ENCODE results near the gene PHACTR2.

PHACTR2 gene

GRCh38 chr6:143754204-143754603 lies 76.4 kb downstream of the PHACTR2 start:
- no peak overlapping the region for H3K4me3 ChIP-seq (ENCODE audit: low read length)

GRCh38 chr6:143755301-143755744 lies 77.6 kb downstream of the PHACTR2 start:
- Histone ChIP-seq H3K36me3 (ENCODE audit: insufficient read depth, low read length) (peaks cover 8% of the 10 kb centered on the region), H2AFZ (ENCODE audit: low read depth, low read length) (no peak overlapping the region), H3K9me3 (ENCODE audit: low read length) (no peaks in the 10 kb centered on the region)

More at GRCh38 chr6:143754204-143754603, 76.4 kb downstream of the PHACTR2 start:
- Histone ChIP-seq H2AFZ (ENCODE audit: low read depth, low read length) (no peak overlapping the region), H3K36me3 (ENCODE audit: insufficient read depth, low read length) (peaks cover 8% of the 10 kb centered on the region), H3K9me3 (ENCODE audit: low read length) (no peaks in the 10 kb centered on the region), H3K4me1 (ENCODE audit: insufficient read depth, low read length) (peaks cover 19% of the 10 kb centered on the region), H3K27me3 (ENCODE audit: insufficient read depth, low read length) (no peaks in the 10 kb centered on the region)

DNA sequence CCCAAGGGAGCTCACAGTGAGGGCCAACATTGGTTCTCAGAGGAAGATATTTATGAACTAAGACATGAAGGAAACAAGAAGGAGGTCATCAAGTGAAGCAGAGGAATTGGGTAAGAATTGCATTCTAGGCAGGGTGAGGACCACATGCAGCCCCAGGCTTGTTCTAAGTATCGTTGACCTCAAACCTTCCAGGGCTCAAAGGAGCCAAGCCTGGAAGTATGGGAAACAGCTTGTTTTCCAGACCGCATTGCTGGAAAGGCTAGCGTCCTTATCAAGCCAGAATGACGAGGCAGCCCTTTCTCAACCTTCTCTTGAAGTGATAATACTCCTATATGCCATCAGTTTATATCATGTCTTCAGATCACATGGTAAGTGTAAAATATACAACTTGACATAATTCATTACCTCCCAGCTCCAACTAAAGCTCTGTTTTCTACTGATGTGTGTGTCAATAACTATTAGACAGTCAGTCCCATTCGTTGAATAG lies 79.6 kb downstream of the PHACTR2 start:
- Histone ChIP-seq H3K9me3 (ENCODE audit: low read length) (no peaks in the 10 kb centered on the region), H3K4me1 (ENCODE audit: insufficient read depth, low read length) (no peaks in the 10 kb centered on the region), H3K4me3 (ENCODE audit: low read length) (no peak overlapping the region), H3K27me3 (ENCODE audit: insufficient read depth, low read length) (no peaks in the 10 kb centered on the region), H2AFZ (ENCODE audit: low read depth, low read length) (no peak overlapping the region), H3K36me3 (ENCODE audit: insufficient read depth, low read length) (peaks cover 13% of the 10 kb centered on the region)

More at GRCh38 chr6:143755301-143755744, 77.6 kb downstream of the PHACTR2 start:
- Histone ChIP-seq H3K4me3 (ENCODE audit: low read length) (no peak overlapping the region), H3K4me1 (ENCODE audit: insufficient read depth, low read length) (peaks cover 14% of the 10 kb centered on the region), H3K27me3 (ENCODE audit: insufficient read depth, low read length) (no peaks in the 10 kb centered on the region)

- Histone ChIP-seq H2AFZ (ENCODE audit: low read depth, low read length) (no peak overlapping the region), H3K27me3 (ENCODE audit: insufficient read depth, low read length) (no peaks in the 10 kb centered on the region), H3K4me3 (ENCODE audit: low read length) (no peak overlapping the region), H3K36me3 (ENCODE audit: insufficient read depth, low read length) (peaks cover 13% of the 10 kb centered on the region), H3K4me1 (ENCODE audit: insufficient read depth, low read length) (no peaks in the 10 kb centered on the region), H3K9me3 (ENCODE audit: low read length) (no peaks in the 10 kb centered on the region)
Measured at GRCh38 chr6:143758551-143758950, 80.8 kb downstream of the PHACTR2 start.

DNA sequence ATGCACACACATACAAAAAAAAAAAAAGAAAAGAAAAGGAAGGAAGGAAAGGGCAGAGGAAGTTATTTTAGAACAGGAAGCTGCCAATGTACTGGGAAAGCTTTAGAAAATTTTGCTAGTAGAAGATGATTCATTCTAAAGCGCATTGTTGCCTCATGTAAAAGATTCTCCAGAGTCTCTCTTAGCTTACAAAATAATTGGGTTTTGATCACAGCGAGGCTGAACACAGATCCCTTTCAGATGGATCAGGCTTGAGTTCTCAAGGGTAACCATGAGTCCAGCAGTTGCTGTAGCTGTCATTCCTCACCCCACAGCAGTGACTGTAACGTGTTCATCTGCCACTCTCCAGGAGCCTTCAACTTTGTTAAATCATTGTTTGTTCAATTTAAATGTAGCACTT lies 81.9 kb downstream of the PHACTR2 start:
- H3K9me3 ChIP-seq (ENCODE audit: low read length): no peaks in the 10 kb centered on the region
- H3K4me3 ChIP-seq (ENCODE audit: low read length): no peak overlapping the region
- no peak overlapping the region for H2AFZ ChIP-seq (ENCODE audit: low read depth, low read length)
- H3K36me3 ChIP-seq (ENCODE audit: insufficient read depth, low read length): peaks cover 15% of the 10 kb centered on the region
- no peaks in the 10 kb centered on the region for H3K27me3 ChIP-seq (ENCODE audit: insufficient read depth, low read length)
- no peaks in the 10 kb centered on the region for H3K4me1 ChIP-seq (ENCODE audit: insufficient read depth, low read length)

DNA sequence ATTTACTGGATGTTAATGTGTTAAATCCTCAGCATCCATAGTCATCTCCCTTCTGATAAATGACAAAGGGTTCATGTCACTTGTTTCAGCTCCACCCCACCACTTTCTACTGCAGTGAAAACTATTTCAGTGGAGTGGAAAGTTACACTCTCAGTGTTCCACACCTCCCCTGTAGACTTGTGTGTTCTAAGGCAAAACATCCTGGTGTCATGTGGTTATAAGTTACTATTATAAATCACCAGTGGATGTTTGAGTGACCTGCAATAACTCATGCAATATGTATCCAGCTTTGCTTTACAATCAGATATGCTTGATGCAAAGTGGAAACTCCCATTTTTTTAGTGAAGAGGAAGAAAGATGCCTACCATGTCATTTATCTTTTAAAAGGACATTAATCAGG lies 83.3 kb downstream of the PHACTR2 start:
- no peaks in the 10 kb centered on the region for H3K4me1 ChIP-seq (ENCODE audit: insufficient read depth, low read length)
- peaks cover 22% of the 10 kb centered on the region for H3K36me3 ChIP-seq (ENCODE audit: insufficient read depth, low read length)
- no peaks in the 10 kb centered on the region for H3K27me3 ChIP-seq (ENCODE audit: insufficient read depth, low read length)
- no peak overlapping the region for H3K4me3 ChIP-seq (ENCODE audit: low read length)
- no peak overlapping the region for H2AFZ ChIP-seq (ENCODE audit: low read depth, low read length)
- no peaks in the 10 kb centered on the region for H3K9me3 ChIP-seq (ENCODE audit: low read length)

DNA sequence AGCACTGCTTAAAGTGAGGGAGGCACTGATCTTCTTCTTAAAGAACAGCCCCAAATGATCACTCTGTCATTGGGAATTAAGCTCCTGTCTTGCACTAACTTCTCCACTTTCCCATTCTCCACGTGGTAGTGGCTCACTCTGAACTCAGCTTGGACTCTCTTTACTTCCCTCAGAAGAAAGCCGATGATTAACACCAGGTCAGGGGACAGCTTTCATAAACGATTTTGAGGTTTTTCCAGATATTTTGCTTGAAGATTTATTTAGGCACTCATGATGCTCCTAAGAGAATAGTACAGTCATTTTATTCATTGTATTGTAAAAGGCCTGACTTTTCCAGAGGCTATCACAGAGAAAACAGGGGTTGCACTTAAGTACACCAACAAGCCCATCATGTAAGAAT lies 84.4 kb downstream of the PHACTR2 start:
- Histone ChIP-seq H3K4me3 (ENCODE audit: low read length) (no peak overlapping the region), H3K9me3 (ENCODE audit: low read length) (no peaks in the 10 kb centered on the region), H2AFZ (ENCODE audit: low read depth, low read length) (no peak overlapping the region), H3K36me3 (ENCODE audit: insufficient read depth, low read length) (peaks cover 26% of the 10 kb centered on the region), H3K4me1 (ENCODE audit: insufficient read depth, low read length) (no peaks in the 10 kb centered on the region), H3K27me3 (ENCODE audit: insufficient read depth, low read length) (no peaks in the 10 kb centered on the region)

- H3K27me3 ChIP-seq (ENCODE audit: insufficient read depth, low read length): no peaks in the 10 kb centered on the region
- H3K36me3 ChIP-seq (ENCODE audit: insufficient read depth, low read length): peaks cover 28% of the 10 kb centered on the region
Measured at GRCh38 chr6:143765422-143766184, 87.8 kb downstream of the PHACTR2 start.

DNA sequence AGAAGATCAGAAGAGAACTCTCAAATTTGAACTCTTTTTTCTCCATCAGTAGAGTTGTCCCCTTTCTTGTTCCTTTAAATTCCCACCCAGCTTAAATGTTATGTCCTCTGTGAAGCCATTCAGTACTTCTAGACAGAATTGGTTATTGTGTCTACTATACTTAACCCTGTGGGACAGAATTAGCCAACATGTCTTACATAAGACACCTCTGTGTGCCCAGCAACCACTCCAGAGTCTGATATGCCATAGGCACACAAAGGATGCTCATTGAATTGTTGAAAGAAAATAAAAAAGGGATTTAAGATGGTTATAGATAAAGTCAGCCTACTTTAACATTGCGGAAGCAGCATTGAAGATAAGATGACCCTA lies 88.4 kb downstream of the PHACTR2 start:
- H2AFZ ChIP-seq (ENCODE audit: low read depth, low read length): no peak overlapping the region
- H3K9me3 ChIP-seq (ENCODE audit: low read length): peaks cover 5% of the 10 kb centered on the region
- H3K36me3 ChIP-seq (ENCODE audit: insufficient read depth, low read length): peaks cover 26% of the 10 kb centered on the region
- H3K4me3 ChIP-seq (ENCODE audit: low read length): no peak overlapping the region
- H3K4me1 ChIP-seq (ENCODE audit: insufficient read depth, low read length): no peaks in the 10 kb centered on the region
- no peaks in the 10 kb centered on the region for H3K27me3 ChIP-seq (ENCODE audit: insufficient read depth, low read length)

More at GRCh38 chr6:143765422-143766184, 87.8 kb downstream of the PHACTR2 start:
- Histone ChIP-seq H3K4me3 (ENCODE audit: low read length) (no peak overlapping the region), H3K9me3 (ENCODE audit: low read length) (peaks cover 5% of the 10 kb centered on the region), H2AFZ (ENCODE audit: low read depth, low read length) (no peak overlapping the region), H3K4me1 (ENCODE audit: insufficient read depth, low read length) (no peaks in the 10 kb centered on the region)

DNA sequence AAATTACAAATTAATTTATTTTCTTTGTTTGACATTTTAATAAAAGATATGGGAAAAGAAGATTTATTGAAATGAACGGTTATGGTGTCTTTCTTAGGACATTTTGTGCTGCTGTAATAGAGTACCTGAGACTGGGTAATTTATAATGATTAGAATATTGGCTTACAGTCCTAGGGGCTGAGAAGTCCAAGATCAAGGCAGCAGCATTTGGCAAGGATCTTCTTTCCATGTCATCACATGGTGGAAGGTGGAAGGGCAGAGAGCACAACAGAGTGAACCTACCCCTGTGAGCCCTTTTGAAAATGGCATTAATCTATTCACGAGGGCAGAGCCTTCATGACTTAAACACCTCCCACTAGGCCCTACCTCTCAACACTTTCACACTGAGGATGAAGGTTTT lies 89.7 kb downstream of the PHACTR2 start:
- Histone ChIP-seq H3K4me3 (ENCODE audit: low read length) (no peak overlapping the region), H2AFZ (ENCODE audit: low read depth, low read length) (no peak overlapping the region), H3K27me3 (ENCODE audit: insufficient read depth, low read length) (no peaks in the 10 kb centered on the region), H3K9me3 (ENCODE audit: low read length) (peaks cover 5% of the 10 kb centered on the region), H3K36me3 (ENCODE audit: insufficient read depth, low read length) (peaks cover 29% of the 10 kb centered on the region), H3K4me1 (ENCODE audit: insufficient read depth, low read length) (no peaks in the 10 kb centered on the region)

DNA sequence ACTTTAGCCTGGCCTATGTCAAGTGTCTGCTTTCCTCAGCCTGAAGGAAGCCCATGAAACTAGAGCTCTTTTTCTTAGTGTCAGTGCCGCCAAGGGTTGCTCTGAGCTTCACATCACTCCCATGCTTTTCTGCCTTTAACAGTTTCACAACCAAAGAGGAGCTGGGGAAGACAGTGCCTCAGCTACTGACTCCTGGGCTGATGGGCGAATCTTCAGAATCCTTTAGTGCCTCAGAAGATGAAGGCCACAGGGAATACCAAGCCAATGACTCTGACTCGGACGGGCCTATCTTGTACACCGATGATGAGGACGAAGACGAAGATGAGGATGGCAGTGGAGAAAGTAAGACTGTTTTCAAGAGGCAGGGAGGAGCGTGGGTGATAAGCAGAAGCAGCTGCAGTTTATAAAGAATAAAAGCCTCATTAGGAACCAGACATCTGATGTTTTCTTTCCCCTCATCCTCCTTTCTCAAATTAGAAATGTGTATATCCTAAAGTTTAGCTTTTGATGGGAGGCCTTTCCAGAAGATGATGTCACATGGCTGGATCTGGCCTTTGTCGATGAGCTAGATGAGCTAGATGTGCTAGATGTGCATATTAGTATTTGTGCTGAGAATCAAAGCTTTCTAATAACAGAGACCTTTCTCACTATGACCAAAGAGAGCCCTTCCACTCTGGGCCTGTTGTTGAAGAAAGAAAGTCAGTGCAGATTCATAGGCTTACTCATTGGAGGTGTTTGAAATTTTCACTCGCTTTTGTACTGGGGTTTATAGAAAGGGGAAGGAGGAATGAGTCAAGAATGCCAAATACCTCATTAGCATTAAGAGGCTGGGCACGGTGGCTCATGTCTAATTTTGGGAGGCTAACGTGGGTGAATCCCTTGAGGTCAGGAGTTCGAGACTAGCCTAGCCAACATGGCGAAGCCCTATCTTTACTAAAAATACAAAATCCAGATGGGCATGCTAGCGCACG lies 94.6 kb downstream of the PHACTR2 start:
- Histone ChIP-seq H3K4me1 (ENCODE audit: insufficient read depth, low read length) (no peaks in the 10 kb centered on the region), H3K27me3 (ENCODE audit: insufficient read depth, low read length) (no peaks in the 10 kb centered on the region), H3K9me3 (ENCODE audit: low read length) (peaks cover 4% of the 10 kb centered on the region), H3K4me3 (ENCODE audit: low read length) (no peak overlapping the region), H3K36me3 (ENCODE audit: insufficient read depth, low read length) (peaks cover 32% of the 10 kb centered on the region), H2AFZ (ENCODE audit: low read depth, low read length) (no peak overlapping the region)

GRCh38 chr6:143773506-143774150 lies 95.9 kb downstream of the PHACTR2 start:
- H3K4me3 ChIP-seq (ENCODE audit: low read length): no peak overlapping the region
- no peak overlapping the region for H2AFZ ChIP-seq (ENCODE audit: low read depth, low read length)
- H3K27me3 ChIP-seq (ENCODE audit: insufficient read depth, low read length): no peaks in the 10 kb centered on the region
- H3K36me3 ChIP-seq (ENCODE audit: insufficient read depth, low read length): peaks cover 27% of the 10 kb centered on the region
- no peaks in the 10 kb centered on the region for H3K4me1 ChIP-seq (ENCODE audit: insufficient read depth, low read length)
- no peaks in the 10 kb centered on the region for H3K9me3 ChIP-seq (ENCODE audit: low read length)
